Mammary microvascular endothelial cell (primary cell): Measurements from ENCODE around the gene ATP13A3. TPM values are rescaled to one million over a fixed set of nuclear protein-coding genes. Genes with fewer than 3 reads are reported as not detected.

Experiments
- total RNA-seq: library from RNA; depleted of rRNA; stranded (reverse); fragments of >200 nt; gene quantifications from 2 replicates; pipeline ENCODE4 v1.2.3, GENCODE V29; 2015

ATP13A3 gene
- 174 and 180 TPM in 2 replicates for total RNA-seq

GRCh38 chr3:194486540-194487288 lies at the start of gene ATP13A3:
TSS of gene ATP13A3 (minus strand) at chr3:194487002. CDS start at chr3:194462190, 24,812 bp downstream.

DNA sequence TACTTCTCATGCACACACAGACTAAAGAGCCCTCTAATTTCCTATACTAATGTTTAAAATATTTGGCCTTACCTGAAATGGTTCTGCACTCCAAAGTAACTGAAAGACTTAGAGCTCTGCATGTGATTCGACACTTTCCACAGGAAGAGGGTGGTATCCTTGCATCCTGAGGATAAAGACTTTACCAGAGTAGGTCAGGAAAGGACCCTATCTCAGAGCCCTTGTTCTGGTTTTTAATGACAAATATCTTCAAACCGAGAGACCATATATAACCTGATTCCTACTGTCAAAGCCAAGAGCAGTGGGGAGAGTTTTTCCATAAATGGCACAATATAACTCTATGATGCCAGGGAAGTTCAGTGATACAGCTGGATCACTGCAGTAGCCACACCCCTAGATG lies 87.6 kb downstream of the ATP13A3 start, which contains the start of gene GP5:
GP5 (minus strand) TSS at position 101 of the 400 bp plus-strand sequence. CDS start 984 bp downstream, outside the sequence.

GRCh38 chr3:194369522-194370279 lies 117.1 kb downstream of the ATP13A3 start, which contains the start of gene LRRC15:
TSS of gene LRRC15 (minus strand) at chr3:194369743. CDS start at chr3:194361043, 8,700 bp downstream.

Other genes starting within 250 kb of the ATP13A3 start
- gene CPN2, start 135.7 kb downstream of the ATP13A3 start, total RNA-seq = not detected in 2 replicates
- gene LRRC15, start 117.3 kb downstream of the ATP13A3 start, total RNA-seq = 0.20 and 0.25 TPM in 2 replicates
- 0.13 TPM in 1 of 2 replicates, not detected in the other for gene GP5, start 87.7 kb downstream of the ATP13A3 start, total RNA-seq
- gene TMEM44, start 146.4 kb upstream of the ATP13A3 start, total RNA-seq = 33.6 and 38.0 TPM in 2 replicates
- 36.9 and 49.0 TPM in 2 replicates for gene LSG1, start 185.2 kb upstream of the ATP13A3 start, total RNA-seq
- 218 and 241 TPM in 2 replicates for gene FAM43A, start 198.9 kb upstream of the ATP13A3 start, total RNA-seq